ENCODE results near the gene CAMK2A.

CAMK2A gene

DNA sequence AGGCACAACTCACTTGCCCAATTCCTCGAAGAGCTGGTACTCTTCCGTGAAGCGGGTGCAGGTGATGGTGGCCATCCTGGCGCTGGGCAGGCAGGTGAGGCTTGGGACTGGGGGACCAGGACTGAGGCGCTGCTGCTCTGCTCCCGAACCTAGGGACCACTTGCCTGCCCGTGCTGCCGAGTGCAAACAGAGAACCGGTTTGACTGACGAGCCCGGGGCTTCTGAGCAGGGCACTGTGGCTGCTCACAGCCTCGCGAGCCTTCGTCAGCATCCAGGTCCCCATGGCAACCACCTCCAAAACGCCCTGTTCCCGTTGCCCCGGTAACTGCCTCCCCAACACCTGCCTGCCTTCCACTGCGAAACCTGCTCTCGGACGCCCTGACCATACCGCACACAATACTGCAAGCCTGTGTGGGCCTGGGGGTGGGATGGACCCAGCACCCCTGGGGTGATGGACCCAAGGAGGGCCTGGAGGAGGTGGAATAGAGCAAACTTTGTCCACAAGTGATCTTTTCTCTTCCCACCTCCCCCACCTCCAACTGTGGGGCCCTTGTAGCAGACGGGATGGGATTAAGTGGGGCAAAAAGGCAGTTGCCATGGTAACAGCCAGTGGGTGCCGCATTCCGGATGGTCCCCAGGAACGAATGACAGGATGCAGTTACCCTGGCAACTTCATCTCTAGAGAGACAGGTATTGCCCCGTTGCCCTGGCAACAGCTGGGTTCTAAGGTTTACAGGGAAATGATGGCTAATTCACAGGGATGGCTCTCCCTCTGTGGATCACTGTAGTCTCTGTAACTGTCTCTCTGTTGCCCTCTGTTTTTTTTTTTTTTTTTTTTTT lies at the start of gene CAMK2A:
TSS of gene CAMK2A (minus strand) at position 223 of the 840 bp plus-strand sequence. CDS start at position 75, 148 bp downstream.
- no peak for DNase-seq

DNA sequence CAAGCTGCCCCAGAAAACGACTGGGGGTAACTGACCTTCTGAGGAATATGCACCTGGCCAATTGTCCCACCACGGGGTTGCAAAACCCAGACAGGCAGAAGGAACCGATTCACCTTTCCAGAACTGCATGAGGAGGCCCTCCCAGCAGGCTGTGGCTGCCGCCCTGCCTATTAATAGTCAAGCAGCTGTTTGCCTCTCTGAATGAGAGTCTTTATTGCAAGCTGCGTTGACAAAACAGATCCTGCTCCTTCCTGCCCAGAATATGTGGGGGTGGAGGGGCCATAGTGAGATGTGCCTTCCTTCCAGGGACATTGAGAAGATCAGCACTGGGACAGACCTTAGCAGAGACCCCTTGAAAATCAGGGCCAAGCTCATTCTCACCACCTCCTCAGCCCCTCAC lies 49.6 kb upstream of the CAMK2A start:
- DNase-seq: no peak

DNA sequence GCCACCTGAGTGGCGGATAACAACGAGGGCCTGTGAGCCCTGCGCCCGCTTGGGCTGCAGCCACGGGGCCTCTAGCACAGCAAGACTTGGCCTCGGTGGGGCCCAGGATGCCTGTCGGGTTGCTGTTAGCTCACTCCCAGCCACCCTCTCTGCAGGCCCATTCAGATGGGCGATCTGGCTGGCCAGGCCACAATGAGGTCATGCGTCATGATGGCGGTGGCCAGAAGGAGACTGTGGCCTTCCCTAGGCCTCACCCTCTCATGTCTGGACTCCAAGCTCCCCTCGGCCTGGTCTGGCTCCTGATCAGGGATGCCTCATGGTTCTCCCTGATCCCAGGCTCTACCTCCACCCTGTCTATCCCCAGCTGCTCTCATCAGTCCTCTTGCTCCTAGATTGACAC lies 49.0 kb upstream of the CAMK2A start:
- DNase-seq: no peak

DNA sequence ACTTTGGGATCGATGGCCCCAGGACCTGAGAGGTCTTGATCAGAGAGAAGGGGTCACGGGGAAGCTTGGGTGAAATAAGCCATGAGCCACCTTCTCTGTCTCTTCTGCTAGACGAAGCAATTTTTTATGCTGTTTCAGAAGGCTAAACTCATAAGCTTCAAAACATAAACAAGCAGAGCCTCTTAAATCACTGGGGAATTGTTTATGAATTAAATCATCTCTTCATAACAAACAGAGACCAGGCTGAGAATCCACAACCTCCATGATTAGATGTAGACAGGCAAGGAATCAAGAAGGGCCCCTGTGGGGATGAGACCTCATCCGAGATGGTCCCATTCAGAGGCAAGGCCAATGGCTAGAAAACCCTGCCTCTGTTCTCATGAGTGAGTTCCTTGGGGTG lies 46.2 kb upstream of the CAMK2A start:
- DNase-seq: no peak

DNA sequence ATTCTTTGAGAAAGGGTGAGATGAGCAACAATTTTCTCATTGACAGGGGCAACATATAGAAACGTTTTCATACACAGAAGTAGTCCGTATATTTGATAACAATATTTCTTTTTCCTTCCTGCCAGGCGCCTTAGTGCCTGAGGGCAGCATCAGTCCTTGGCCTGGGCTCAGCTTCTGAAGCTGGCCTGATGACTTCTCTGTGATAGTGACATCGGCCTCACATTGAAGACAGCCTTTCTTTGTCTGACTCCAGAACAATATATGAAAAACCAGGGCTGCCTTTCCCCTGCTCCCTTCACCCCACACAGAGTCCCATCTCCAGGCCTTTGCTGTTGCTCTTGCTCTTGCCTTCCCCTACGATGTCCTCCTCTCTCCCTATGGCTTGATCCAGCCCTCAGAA lies 43.8 kb upstream of the CAMK2A start:
- DNase-seq: no peak

DNA sequence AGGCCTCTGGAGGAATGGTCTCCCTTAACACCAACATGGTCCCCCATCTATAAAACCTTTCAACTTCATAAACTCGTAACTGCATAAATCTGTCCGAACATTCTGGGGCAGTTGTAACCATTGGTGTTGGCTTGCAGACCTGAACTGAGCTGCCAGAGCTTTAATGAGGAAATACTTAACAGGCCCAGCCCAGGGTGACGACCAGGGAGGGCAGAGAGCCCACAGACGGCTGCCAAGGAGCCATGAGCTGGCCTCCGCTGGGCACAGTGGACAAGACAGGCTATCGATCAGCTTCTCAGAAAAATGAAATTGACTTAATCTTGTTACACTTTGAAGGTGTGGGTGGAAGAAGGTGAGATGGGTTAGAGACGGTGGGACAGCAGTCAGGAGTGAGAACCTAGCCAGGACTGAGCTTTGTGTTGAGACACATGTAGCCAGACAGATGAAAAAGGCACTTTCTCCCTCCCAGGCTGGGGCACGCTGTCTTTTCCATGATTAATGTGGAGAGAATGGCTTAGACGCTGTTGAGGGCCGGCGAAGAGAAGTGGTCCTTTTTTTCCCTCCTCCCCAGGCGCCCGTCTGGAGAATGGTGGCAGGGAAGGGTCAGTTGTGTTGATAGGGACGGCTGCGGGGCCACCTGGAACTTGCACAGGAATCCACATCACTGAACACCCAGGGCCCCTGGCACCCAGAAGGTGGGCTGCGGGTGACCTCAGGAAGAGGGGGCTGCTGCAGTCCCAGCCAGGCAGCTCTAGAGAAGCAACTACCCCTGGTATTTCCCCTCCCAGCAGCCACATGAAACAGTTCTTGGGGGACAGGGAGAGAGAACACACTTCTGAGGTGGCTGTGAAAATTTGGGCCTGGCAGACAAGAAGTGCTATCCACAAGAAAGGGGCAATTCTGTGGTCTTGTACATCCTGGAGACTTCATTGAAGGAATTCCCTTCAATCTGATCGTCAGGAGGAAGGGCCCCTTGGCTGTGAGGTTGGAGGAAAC lies 40.6 kb upstream of the CAMK2A start:
- DNase-seq: no peak

DNA sequence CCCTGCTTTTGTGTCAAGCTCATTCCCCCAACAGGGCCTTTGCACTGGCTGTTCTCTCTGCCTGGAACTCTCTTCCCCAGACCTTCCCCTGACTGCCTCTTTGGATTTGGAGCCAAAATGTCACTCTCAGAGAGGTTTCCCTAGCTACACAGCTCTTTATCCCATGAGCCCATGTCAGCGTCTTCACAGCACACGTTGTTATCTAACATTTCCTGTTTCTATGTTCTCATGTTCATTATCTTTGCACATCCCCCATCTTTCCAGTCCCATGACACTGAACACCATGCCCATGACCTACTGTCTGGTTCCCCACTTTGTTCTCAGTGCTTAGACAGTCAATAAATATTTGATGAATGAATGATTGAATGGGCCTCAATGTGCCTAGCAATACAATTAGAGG lies 39.5 kb upstream of the CAMK2A start:
- no peak for DNase-seq

DNA sequence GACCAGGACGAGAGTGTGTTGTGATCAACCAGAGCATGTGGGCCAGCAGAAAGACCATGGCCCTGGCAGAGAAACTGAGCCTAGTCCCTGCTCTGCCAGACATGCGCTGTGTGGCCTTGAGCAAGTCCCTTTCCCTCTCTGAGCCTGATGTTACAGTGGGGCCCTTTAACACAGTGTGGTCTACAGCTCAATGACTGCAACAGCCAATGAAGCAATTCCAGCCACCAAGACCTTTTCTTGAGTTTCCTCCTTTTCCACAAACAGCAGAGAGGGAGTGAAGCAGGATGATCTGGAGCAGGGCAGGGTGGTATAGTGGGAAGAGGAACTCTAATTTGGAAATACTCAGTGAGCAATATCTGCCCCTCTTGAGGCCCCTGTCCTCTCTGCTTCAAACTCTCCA lies 38.9 kb upstream of the CAMK2A start:
- no peak for DNase-seq

DNA sequence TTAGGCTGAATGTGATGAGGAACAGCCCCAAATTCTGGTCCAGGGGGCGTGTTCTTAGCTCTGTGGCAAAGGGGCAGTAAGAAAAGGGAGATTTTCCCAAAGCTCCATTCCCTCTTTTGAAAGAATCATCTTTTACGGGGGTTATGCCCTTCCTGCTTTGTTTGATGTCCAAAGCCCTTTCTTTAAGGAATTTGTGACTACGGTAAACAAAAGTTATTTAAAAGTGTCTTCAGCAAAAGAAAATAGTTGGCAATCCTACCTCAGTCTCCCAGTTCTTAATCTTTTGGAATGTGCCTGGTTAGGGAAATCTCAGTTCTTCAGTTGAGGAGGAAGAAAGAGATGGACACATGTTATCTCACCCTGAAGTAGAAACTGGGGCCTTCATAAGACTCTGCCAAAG lies 37.6 kb upstream of the CAMK2A start:
- no peak for DNase-seq

DNA sequence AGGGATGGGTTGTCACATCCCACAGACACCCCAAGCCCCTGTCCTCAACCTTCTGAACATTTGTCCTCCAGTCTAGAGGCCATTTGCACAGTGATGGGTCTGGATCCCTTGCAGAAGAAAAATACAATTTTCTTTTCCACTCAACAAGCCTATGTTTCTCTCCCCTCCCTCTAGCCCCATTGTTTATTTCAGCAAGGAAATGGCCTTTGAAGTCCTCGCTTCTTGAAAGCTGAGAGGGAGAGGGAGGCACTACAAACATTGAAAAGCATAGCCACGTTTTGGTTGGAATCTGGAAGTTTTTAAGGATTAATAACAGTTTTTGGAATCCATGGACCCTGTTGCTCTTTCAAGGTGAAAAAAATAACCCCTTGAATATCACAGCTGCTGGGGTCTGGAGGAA lies 37.1 kb upstream of the CAMK2A start:
- no peak for DNase-seq

DNA sequence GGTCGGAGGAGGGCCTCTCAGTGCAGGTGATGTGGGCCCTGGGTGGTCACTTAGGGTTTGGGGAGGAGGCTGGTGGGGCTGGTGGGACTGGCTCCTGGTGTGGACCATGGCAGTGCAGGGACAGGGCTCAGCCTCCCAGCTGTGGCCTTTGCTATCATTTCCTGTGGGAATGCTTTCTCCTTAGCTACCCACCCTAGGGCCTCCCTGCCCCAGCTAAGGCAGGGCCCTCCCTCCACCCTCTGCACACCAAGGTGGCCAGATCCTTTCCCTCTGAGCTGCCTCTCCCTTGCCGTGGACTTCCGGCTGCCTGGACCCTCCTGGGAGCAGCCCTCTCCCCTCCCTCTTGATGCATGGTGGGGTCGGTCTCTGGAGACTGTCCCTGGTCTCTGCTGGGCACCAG lies 35.9 kb upstream of the CAMK2A start:
- no peak for DNase-seq

DNA sequence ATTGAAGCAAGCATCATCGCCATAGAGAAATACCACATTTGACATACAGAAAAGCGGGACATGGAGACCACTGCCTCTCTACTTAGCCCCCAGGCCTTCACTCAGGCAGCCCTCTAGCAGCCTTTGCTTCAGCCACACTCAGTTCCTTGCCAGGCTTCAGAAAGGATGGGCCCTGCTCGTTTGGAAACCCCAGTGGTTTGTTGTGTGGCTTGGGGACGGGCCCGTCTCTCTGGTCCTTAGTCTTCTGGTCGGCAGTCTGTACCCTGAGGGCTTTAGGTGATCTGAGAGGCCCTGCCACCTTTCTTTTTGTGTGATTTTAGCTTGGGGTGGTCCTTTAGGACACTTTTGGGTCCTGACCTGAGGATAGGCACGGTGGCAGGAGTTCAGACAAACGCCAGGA lies 34.2 kb upstream of the CAMK2A start:
- no peak for DNase-seq

DNA sequence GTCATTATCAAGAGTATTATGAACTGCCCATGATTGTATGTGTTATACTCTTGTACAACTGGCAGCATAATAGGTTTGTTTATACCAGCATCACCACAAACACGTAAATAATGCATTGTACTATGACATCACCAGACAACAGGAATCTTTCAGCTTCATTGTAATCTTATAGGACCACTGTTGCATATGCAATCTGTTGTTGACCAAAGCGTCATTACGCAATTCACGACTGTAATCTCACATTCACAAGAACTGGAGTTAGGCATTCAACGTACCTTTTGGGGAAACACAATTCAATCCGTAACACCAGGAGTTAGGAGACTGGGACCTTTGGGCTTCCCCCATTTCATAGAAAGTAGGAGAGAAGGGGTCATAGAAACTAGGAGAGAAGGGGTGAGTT lies 33.5 kb upstream of the CAMK2A start:
- no peak for DNase-seq

DNA sequence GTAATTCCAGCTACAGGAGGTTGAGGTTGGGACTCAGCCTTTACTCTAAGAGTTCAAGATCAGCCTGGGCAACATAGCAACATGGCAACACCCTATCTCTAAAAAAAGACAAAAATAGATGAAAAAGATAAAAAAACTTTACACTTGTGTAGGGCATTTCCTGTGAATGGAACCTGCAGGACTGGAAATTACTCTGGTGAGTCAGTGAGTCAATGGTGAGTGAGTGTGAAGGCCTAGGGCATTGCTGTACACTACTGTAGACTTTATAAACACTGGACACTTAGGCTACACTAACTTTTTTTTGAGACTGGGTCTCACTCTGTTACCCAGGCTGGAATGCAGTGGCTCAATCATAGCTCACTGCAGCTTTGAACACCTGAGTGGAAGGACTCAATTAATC lies 32.6 kb upstream of the CAMK2A start:
- DNase-seq: no peak

DNA sequence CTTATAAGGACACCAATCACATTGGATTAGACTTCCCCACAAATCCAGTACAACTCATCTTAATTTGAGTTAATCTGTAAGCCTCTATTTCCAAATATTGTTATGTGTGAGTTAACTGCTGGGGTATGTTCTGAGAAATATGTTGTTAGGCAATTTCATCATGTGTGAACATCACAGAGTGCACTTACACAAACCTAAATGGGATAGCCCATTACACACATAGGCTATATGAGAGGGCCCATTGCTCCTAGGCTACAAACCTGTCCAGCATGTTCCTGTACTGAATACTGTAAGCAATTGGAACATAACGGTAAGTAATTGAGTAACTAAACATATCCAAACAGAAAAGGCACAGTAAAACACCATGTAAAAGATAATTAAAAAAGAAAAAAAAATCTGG lies 32.2 kb upstream of the CAMK2A start:
- no peak for DNase-seq

DNA sequence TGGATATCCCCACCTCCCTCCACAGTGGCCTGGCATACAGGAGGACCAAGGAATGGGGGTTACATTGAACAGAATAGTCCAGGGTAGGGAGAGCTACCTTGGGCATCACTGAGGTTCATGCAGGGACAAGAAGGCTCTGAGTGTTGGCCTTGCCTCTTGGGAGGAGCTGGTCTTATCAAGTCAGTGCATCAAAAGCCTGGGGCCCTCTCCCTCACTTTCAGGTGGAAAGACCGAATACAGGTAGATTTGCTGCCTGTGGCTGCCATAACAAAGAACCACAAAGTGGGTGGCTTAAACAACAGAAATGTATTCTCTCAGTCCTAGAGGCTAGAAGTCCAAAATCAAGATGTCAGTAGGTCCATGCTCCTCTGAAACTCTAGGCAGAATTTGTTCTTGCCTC lies 31.6 kb upstream of the CAMK2A start:
- no peak for DNase-seq

DNA sequence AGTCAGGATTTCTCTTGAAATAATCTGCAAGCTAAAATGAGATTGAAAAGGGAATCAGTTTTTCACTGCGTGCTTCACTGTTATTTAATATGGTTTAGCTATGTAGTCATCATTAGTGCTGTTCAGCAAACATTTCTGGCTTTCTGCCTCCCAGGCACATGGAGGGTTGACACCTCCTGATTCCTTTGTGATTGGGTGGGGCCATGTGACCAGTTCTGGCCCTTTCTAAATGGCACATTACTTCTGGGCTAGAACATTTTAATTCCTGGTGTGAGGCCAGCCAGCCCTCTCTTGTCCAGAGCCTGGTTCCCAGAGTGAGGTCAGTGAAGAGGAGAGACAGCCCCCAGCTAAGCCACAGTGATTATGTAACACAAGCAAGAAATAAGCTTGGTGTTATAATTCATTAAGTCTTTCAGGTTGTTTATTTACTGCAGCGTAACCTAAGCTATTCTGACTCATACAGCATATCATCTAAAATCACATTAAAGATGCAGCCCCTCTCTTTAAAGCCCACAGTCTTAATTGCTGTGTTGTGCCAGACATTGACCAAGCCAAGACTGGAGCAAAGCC lies 30.6 kb upstream of the CAMK2A start:
- no peak for DNase-seq

DNA sequence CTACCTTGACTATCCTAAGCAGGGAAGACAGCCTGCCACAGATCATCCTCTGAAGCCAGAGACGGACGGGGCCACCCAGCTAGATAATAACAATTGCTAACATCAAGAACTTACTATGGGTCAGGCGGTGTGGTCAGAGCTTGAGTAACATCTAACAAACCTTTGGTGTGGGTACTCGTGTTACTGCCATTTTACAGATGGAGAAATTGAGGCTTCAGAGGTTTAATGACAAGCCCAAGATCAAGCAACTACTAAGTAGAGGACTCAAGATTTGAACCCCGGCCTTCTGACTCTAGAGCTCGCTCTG lies 29.9 kb upstream of the CAMK2A start:
- no peak for DNase-seq

DNA sequence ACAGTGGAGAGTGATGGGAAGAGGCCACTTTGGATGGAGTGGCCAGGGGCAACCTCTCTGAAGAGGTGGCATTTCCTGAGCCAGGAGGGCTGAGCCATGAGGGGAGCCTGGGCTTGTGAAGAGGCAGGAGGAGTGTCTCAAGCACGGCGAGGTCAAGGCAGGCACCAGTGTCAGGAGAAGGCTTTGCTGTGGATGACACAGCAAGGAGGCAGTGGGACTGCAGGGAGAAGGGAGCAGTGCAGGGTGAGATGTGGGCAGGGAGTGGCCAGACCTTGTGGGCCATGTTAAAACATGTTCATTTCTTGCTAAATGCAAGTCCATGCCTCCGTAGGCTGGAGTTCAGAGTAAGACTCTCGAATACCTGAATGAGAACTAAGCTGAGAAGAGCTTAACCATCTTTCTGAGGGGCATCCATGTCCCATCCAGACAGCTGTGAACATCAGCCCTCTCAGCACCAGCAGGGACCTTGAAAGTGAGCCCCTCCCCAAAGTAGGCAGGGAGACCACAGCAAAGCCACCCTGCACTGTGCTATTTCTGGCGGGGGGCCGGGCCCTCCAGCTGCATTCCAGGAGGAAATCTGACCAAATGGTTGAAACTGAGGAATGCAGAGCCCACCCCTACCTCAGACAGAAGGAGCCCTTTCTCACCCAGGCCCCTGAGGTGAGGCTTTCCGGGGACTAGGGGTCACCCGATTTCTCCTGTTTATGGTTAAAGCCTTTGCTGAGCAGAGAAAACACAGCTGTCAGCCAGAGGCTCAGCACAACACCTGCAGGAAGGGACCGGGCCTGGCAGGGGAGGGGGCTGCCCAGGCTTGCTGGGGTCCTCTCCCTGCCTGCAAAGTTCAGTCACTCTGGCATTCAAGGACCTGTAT lies 29.3 kb upstream of the CAMK2A start:
- DNase-seq: no peak

DNA sequence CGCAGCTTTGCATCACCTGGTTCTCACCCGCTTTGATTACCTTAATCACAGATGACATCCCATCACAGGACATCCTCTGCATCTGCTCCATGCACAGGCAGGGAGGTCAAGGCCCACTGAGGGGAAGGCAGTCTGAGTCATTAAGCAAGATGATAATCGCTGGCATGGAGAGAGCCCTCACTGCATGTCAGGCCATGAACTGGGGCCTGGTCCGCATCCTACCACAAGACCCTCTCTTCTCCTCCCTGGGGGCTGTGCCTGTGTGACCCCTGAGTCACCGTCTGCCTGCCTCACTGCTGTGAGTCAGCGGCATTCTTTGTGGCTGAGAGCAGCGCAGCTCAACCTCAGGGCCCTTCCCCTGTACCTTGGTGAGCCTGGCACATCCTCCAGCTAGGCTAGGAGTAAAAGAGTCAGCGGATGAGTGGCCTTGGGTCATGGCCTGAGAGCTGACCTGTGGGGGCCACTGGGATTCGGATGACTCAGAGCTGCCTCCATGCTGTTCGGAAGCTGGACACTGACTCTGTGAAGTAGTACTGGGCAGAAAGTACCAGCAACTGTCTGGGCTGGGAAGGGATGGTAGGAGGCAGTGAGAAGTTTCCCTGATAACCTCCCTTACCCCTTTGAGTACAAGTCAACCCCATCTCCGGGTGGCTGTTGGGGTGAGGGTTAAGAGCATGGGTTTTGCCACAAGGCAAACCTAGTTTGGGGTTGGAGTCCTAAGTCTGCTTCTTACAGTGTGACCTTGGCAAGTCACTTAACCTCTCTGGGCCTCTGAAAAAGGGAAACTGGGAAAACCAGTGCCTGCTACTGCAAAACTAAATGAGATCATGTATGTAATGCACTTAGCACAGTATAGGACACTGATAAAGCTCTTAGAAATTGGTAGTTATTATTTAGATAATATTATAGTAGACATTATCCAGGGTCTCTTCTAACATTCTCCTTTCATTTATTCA lies 27.8 kb upstream of the CAMK2A start:
- no peak for DNase-seq

DNA sequence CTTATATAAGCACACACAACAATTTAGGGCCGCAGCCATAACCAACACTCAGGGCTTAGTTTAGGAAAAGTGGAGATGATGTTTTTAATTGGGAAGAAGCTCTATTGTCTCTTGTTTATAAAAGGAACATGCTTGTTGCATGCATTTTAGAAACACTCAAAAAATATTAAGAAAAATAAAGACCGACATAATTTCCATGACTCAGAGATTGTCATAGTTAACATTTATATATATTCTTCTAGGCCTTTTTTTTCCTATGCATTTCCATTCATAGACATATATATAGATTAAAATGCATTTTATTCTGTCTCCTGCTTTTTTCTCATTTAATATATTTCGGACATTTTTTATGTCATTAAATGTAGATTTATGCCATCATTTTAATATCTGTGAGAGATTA lies 26.7 kb upstream of the CAMK2A start:
- DNase-seq: no peak

DNA sequence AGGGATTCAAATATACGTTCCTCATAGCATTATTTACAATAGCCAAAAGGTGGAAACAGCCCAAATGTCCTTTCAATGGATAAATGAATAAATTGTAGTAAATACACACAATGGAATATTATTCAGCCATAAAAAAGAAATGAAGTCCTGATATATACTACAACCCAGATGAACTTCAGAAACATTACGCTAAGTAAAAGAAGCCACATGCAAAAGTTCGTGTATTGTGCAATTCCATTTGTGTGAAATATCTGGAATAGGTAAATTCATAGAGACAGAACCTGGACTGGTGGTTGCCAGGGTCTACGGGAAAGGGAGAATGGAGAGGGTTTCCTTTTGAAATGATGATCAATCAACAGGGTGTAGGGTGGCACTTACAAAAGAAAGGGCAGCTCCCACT lies 25.7 kb upstream of the CAMK2A start:
- no peak for DNase-seq

Data from activated CD4-positive, alpha-beta T cell treated with anti-CD3 and anti-CD28 coated beads, Interleukin-2, amount 50 U/mL, for 16 hours (primary cell).